Mucosa of gallbladder (tissue), 1 donor: ENCODE data around the gene FCRL5. TPM values are rescaled to one million over a fixed set of nuclear protein-coding genes. Genes with fewer than 3 reads are reported as not detected.
"Not testable (repeated sequence)": the region's sequence is repeated elsewhere in the genome, so short reads cannot be mapped to it uniquely, and the experiment has no call there.

Experiments used
- DNase-seq: peaks from one replicate; pipeline ENCODE4 v3.0.0-alpha.2; 2020; ENCODE audit warnings: low spot score
- total RNA-seq: library from RNA; stranded (reverse); gene quantifications from one replicate; pipeline ENCODE4 v1.2.1, GENCODE V29; 2021
- donor health status: DM: no; HTN: no; CAD: no.

Gene FCRL5
- 0.14 TPM for total RNA-seq

- no peak for DNase-seq
Observed at GRCh38 chr1:157551694-157552693, at the start of gene FCRL5. FCRL5 (minus strand) TSS chr1:157552515; CDS start chr1:157552362, 153 bp downstream.

- no peak for DNase-seq
Observed at GRCh38 chr1:157600236-157600635, 47.9 kb upstream of the FCRL5 start.

- no peak for DNase-seq
Observed at GRCh38 chr1:157597959-157598667, 45.8 kb upstream of the FCRL5 start, which contains the start of gene FCRL4. FCRL4 (minus strand) TSS chr1:157598085; CDS start chr1:157597944, 141 bp downstream.

GRCh38 chr1:157596384-157596783, 44.1 kb upstream of the FCRL5 start:
- no peak for DNase-seq

GRCh38 chr1:157595356-157595755, 43.0 kb upstream of the FCRL5 start:
- no peak for DNase-seq

GRCh38 chr1:157585984-157586383, 33.7 kb upstream of the FCRL5 start:
- DNase-seq = no peak

- no peak for DNase-seq
Observed at GRCh38 chr1:157584503-157584902, 32.2 kb upstream of the FCRL5 start.

- DNase-seq = no peak
Observed at GRCh38 chr1:157580828-157581210, 28.5 kb upstream of the FCRL5 start.

- DNase-seq = peak; percentile 51
Observed at GRCh38 chr1:157580179-157580827, 28.0 kb upstream of the FCRL5 start.

GRCh38 chr1:157577420-157577819, 25.1 kb upstream of the FCRL5 start:
- DNase-seq = no peak

GRCh38 chr1:157575744-157576143, 23.4 kb upstream of the FCRL5 start:
- DNase-seq = no peak

- no peak for DNase-seq
Observed at GRCh38 chr1:157574836-157575235, 22.5 kb upstream of the FCRL5 start.

GRCh38 chr1:157566484-157567300, 14.4 kb upstream of the FCRL5 start:
- no peak for DNase-seq

GRCh38 chr1:157562515-157562914, 10.2 kb upstream of the FCRL5 start:
- DNase-seq = no peak

GRCh38 chr1:157558119-157558518, 5.8 kb upstream of the FCRL5 start:
- DNase-seq = no peak

- DNase-seq = not testable (repeated sequence)
Observed at GRCh38 chr1:157548081-157548480, 4.2 kb downstream of the FCRL5 start.

- peak; percentile 67 for DNase-seq
Observed at GRCh38 chr1:157542676-157543075, 9.6 kb downstream of the FCRL5 start.

- no peak for DNase-seq
Observed at GRCh38 chr1:157540852-157541251, 11.5 kb downstream of the FCRL5 start.

GRCh38 chr1:157540160-157540748, 12.1 kb downstream of the FCRL5 start:
- no peak for DNase-seq

- no peak for DNase-seq
Observed at GRCh38 chr1:157539568-157539967, 12.7 kb downstream of the FCRL5 start.

- DNase-seq = no peak
Observed at GRCh38 chr1:157532569-157532968, 19.7 kb downstream of the FCRL5 start.
